GM11168 (cell line): ENCODE results near the gene NXPH4.

Source experiments
- in situ Hi-C: fragments of 300-500 bp; cut with MboI; formaldehyde crosslinking; loops from one replicate; pipeline ENCODE4 v1.12.0; 2022; ENCODE audit warnings: low sequenced_read_pairs; ENCODE audit not compliant: unreplicated experiment

The NXPH4 gene

DNA sequence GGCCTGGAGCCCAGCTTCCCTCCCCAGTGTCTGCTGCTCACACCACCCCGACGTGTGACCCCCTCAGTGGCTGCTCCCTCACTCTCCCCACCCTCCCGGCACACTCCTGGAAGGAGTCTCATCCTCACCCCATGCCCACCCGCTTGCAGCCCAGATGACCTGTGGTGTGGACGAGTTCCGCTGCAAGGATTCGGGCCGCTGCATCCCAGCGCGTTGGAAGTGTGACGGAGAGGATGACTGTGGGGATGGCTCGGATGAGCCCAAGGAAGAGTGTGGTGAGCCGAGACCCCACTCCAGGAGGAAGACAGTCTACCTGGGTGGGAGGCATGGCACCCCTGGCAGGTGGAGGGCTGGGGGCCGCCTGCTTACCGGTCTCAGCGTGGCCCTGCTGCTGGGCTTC is 15.0 kb upstream of the NXPH4 start:
- in situ Hi-C loops, result no loop called here

DNA sequence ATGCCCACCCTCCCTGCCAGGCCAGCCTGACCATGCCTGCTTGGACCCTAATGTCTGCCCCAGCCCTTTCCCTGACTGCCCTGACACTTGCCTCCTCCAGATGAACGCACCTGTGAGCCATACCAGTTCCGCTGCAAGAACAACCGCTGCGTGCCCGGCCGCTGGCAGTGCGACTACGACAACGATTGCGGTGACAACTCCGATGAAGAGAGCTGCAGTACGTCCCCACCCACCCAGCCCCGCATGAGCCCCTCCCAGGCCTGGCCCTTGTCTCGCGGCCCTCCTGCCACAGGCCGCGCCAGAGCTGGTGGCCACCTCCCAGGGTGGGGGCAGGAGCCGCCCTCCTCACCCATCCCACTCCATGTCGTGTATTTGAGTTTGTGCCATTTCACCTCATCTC is 14.3 kb upstream of the NXPH4 start:
- in situ Hi-C loops, result no loop called here

DNA sequence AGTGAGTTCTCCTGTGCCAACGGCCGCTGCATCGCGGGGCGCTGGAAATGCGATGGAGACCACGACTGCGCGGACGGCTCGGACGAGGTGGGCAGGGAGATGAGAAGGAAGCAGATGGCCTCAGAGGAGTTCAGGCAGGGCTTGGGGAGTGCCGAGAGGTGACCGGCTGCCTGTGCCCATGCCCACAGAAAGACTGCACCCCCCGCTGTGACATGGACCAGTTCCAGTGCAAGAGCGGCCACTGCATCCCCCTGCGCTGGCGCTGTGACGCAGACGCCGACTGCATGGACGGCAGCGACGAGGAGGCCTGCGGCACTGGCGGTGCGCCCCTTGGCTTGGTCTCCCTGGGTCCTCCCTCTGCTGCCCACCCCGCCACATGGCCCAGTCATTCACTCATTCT is 13.4 kb upstream of the NXPH4 start:
- in situ Hi-C loops, result no loop called here

DNA sequence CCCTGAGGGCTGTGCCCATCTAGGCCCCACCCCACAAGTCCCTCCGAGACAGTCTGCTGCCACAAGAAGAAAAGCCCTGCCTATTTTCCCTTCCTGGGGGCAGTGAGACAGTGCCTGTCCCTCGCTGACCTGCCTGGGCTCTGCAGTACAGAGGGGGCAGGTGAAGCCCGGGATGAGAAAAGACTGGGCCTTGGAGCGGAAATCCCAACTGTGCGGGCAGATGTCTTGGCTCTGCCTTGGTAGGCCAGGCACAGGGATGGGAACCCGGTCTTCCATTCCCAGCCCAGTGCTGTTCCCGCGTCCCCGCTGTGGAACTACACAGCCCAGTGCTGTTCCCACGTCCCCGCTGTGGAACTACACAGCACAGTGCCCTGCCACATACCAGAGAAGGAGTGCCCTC is 12.8 kb upstream of the NXPH4 start:
- in situ Hi-C loops, result no loop called here

DNA sequence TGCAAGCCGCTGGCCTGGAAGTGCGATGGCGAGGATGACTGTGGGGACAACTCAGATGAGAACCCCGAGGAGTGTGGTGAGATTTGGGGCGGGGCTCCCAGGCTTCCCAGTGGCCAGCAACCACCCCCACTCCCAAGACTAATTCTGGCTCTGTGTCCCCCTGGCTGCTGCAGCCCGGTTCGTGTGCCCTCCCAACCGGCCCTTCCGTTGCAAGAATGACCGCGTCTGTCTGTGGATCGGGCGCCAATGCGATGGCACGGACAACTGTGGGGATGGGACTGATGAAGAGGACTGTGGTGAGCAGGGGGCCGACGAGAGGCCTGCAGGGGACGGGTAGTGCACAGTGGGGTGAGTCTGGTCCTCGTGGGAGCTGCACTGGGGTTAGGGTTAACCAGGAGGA is 12.1 kb upstream of the NXPH4 start:
- in situ Hi-C loops, result no loop called here

DNA sequence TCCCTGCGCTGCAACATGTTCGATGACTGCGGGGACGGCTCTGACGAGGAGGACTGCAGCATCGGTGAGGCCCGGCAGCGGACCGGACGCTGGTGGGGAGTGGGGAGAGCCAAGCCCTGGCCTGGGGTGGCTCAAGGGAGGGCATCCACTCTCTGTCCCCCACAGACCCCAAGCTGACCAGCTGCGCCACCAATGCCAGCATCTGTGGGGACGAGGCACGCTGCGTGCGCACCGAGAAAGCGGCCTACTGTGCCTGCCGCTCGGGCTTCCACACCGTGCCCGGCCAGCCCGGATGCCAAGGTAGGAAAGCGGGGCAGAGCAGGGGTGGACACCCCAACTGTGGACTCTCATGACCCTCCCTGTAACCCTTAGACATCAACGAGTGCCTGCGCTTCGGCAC is 11.4 kb upstream of the NXPH4 start:
- in situ Hi-C loops, result no loop called here

DNA sequence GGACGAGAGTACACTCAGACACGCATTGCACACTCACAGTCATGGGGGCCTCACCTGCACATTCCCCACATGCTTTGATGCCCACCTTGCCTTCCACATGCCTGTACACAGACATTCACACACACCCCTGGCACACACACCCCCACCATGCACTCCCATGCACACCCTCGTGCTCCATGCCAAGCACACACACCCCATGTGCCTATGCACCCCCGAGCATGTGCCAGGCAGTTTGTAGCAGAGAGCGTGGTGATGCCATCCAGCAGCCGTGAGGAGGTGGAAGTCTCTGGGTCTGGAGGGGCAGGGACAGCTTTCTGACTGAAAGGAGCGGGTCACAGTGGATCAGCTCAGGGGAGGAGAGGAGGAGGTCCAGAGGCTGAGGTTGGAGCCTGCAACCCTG is 10.7 kb upstream of the NXPH4 start:
- in situ Hi-C loops, result no loop called here

DNA sequence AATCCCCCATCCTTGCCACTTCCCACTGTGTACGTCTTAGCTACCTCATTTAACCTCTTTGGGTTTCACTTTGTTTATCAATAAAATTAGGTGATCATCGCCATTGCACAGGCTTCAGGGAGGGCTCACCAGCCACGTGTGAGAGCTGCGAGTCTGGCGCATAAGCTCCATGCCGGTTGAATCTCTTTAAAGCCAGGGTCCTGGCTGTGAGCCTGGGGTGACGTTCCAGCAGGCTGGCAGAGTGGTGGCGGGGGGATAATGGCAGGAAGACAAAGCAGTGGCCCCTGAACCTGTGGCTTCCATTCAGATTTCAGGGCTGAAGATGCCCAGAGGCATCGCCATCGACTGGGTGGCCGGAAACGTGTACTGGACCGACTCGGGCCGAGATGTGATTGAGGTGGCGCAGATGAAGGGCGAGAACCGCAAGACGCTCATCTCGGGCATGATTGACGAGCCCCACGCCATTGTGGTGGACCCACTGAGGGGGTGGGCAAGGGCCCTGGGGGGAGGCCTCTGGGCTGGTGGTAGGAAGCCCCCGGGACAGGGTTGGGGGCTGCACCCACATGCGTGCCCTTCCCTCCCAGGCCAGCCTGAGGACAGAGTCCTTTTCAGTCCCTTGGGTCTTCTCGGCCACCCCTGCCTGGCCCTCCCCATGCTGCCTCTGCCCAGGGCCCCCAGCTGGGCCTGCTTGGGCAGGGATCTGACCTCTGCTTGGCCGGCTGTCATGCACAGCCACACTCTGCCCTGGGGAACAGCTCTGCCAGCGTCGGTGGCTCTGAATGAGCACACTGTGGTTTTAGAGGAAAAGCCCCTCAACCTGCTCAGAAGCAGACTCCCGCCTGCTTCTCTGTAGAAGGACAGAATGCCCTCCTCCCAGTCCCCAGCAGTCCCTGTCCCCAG is 8.6 kb upstream of the NXPH4 start:
- in situ Hi-C loops, result no loop called here

DNA sequence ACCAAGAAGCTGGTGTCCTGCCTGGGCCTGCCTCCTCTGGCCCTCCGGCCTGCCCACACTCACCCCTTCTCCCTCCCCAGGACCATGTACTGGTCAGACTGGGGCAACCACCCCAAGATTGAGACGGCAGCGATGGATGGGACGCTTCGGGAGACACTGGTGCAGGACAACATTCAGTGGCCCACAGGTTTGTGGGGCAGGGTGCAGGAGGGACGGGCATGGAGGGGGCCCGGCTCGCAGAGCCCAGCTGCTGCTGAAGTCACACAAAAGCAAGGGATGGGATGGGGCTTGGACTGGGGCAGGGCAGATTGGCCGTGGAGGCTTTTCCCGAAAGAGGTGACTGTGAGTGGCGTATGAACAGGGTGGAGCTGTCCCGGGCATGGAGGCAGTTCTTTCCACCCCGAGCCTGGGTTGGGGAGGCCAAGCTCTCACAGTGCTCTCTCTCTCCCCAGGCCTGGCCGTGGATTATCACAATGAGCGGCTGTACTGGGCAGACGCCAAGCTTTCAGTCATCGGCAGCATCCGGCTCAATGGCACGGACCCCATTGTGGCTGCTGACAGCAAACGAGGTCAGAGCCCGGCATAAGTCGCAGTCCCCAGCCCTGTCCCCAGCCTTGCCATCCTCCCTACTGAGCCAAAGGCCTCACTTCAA is 7.8 kb upstream of the NXPH4 start:
- in situ Hi-C loops, result no loop called here

DNA sequence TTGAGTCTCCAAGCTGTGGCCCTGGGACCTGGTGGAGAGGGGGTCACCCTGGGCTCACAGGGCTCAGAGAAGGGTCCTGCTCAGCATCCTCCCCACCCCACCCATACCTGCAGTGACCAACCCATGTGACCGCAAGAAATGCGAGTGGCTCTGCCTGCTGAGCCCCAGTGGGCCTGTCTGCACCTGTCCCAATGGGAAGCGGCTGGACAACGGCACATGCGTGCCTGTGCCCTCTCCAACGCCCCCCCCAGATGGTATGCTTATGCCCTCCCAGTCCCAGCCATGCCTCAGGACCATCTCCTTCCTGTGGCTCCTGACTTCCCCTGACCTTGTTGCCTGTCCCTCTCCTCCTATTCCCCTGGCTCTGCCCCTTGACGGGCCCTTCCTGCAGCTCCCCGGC is 6.7 kb upstream of the NXPH4 start:
- in situ Hi-C loops, result no loop called here

DNA sequence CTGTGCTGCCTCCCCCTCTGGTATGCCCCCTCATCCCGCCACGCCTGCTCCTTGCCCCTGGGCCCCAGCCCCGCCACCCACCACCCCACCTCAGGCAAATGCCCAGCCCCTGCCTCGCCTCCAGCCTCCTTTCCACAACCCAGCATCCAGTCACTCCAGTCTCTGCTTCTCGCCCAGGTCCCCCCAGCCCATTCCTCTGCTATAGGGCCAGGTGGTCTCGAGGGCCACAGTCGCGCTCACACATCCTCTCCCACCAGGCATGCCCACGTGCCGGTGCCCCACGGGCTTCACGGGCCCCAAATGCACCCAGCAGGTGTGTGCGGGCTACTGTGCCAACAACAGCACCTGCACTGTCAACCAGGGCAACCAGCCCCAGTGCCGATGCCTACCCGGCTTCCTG is 6.1 kb upstream of the NXPH4 start:
- in situ Hi-C loops, result no loop called here

DNA sequence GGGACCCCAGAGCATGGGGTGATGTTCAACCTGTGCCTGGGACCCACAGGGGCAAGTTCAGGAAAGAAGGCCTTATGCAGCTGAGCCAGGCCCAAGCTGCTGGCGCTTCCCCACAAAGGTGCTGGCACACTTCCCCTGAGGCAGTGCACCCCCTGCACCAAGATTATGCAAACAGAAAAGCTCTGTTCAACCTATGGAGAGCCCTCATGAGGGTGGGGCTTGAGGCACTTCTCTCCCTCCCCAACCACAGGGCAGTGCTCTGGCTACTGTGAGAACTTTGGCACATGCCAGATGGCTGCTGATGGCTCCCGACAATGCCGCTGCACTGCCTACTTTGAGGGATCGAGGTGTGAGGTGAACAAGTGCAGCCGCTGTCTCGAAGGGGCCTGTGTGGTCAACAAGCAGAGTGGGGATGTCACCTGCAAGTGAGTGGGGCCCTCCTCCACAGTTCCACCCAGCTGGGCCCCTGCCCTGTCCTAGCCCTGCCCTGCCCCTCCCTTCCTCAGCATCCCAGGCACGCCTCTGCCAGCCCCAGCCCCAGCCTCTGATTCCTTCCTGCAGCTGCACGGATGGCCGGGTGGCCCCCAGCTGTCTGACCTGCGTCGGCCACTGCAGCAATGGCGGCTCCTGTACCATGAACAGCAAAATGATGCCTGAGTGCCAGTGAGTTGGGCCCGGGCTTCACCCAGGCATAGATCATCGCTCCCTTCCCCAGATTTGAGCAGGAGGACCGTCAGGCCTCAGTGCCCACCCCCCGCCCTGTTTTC is 5.5 kb upstream of the NXPH4 start:
- in situ Hi-C loops, result no loop called here

DNA sequence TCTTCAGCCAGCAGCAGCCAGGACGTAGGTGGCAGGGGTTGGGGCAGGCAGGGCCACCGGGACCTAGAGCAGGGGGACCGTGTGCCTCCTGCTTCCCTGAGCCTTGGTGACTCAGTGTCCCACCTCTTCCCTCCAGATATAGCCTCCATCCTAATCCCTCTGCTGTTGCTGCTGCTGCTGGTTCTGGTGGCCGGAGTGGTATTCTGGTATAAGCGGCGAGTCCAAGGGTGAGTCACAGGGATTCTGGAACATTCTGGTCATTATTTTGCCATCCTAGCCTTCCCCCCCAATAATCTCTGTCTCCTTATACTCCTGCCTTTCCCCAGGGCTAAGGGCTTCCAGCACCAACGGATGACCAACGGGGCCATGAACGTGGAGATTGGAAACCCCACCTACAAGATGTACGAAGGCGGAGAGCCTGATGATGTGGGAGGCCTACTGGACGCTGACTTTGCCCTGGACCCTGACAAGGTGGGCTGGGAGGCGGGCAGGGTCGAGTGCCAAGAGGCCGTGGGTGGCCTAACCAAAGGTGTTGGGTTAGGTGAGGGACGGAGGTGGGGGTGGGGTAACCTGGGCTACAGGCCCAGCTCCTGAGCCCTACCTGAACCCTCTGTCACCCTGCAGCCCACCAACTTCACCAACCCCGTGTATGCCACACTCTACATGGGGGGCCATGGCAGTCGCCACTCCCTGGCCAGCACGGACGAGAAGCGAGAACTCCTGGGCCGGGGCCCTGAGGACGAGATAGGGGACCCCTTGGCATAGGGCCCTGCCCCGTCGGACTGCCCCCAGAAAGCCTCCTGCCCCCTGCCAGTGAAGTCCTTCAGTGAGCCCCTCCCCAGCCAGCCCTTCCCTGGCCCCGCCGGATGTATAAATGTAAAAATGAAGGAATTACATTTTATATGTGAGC is 4.5 kb upstream of the NXPH4 start:
- in situ Hi-C loops, result no loop called here

DNA sequence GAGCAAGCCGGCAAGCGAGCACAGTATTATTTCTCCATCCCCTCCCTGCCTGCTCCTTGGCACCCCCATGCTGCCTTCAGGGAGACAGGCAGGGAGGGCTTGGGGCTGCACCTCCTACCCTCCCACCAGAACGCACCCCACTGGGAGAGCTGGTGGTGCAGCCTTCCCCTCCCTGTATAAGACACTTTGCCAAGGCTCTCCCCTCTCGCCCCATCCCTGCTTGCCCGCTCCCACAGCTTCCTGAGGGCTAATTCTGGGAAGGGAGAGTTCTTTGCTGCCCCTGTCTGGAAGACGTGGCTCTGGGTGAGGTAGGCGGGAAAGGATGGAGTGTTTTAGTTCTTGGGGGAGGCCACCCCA is 3.9 kb upstream of the NXPH4 start:
- in situ Hi-C loops, result no loop called here

DNA sequence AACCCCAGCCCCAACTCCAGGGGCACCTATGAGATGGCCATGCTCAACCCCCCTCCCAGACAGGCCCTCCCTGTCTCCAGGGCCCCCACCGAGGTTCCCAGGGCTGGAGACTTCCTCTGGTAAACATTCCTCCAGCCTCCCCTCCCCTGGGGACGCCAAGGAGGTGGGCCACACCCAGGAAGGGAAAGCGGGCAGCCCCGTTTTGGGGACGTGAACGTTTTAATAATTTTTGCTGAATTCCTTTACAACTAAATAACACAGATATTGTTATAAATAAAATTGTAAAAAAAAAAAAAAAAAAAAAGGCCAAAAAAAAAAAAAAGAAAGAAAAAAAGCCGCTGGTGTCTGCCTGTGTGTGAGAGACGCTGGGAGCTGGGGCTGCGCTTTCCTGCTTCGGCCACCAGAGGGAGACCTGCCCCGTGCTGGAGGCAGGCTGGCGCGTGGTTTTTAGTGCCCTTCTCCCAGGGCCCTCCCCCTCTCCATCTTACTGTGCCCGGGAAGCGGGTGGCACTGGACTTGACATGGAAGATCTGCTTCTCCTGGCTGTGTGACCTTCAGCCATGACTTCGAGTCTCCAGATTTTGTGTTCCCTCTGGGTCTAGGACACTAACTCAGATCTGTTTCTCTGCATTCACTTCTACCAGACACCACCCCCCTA is 3.4 kb upstream of the NXPH4 start:
- in situ Hi-C loops, result no loop called here

DNA sequence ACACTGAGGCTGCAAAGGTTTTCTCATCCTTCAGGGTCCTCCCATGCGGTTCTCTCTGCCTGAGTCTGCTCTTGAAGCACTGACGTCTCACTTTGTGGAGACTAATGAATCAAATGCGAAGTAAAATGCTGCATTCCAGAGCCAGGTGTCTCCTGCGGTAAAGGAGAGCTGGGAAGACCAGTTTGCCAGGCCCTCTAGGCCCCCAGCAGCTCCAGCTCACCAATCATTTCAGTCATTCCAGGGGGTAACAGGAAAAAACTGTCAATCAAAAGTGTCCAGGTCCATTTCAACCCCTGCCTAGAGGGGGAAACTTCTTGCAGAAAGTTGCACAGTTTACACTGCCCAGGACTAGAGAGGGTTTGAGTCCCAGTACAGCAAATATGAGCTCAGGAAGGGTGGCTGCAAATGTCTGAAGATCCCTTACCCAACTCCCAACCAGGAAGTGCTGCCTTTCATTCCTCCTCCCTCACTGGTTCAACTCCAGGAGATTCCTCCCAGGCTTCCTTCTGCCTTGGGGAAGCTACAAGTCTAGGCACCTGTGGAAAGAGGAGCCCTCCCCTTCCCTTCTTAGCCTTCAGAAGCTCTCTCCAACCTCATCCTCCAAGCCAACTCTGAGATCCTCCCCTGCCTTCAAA is 2.7 kb upstream of the NXPH4 start:
- in situ Hi-C loops, result no loop called here

DNA sequence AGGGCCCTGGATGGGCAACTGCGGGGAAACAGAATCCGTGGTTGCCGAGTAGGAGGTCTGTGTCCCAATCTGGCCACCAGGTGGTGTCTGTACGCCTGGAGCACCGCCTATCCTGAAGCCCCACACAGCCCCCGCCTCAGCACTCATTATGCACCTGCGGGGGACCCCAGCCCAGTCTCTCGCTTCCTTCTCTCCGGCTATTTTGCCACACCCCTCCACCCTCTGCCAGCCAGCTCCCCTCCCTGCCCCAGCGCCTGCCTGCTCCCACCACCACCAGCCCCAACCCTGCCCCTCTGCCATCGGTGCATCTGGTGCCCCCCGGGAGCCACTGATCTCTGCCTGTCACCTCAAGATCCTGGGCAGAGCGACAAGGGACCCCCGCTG is 2.2 kb upstream of the NXPH4 start:
- in situ Hi-C loops, result no loop called here

DNA sequence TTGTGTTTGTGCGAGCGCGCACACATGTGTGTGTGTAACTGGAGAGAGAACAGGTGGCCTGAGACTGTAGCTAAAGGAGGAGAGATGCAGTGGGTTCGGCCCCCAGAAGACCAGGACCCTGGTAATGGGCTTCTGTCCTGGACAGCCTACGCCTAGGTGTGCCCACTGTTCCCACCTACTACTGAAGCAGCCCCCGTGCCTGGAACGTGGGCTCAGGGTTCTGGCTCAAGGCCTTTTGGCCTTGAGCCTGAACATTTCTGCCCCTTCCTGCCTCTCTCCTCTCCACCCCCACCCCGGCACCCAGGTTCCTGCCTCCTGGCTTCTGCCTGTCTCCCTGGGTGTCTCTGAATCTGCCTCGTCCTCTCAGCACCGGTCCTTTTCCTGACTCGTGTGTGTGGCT is 1.5 kb upstream of the NXPH4 start:
- in situ Hi-C loops, result no loop called here

DNA sequence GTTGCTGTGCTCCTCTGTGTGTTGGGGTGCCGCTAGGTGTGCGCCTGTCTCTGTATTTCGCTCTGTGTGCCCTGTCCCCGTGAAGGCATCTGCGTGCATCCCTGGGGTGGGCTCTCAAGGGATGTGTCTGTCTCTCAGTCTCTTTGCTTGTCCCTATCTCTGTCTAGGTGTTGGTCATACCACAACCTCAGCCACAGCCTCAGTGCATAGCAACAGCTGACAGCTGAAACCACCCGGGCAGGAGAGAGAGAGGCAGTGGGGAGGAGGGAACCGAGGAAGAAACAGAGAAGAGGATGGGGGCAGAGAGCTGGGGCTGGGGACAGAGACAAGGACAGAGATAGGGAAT is 953 bp upstream of the NXPH4 start:
- in situ Hi-C loops, result no loop called here
